SK-N-DZ (cell line): ENCODE measurements around the gene SLC12A7.

Experiments
- DNase-seq: peaks from one replicate; pipeline ENCODE4 v3.0.0-alpha.2; 2015; ENCODE audit warnings: low spot score

SLC12A7 gene

DNA sequence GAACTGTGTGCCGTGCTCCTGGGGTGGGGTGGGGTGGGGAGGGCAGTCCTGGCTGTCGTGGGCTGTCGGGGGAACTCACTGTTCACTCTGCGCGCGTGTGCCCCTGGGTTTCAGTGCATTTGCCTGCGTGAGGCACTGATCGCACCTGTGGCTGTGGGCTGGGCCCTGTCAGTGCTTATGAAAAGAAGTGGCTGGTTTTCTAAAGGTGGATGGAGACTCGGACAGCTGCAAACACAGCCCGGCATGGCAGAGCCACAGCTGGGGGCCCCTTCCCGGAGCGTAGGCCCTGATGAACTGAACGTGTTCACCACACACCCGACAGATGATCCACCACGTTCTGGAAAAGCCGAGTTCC is 60.5 kb downstream of the SLC12A7 start:
- DNase-seq, result no peak

DNA sequence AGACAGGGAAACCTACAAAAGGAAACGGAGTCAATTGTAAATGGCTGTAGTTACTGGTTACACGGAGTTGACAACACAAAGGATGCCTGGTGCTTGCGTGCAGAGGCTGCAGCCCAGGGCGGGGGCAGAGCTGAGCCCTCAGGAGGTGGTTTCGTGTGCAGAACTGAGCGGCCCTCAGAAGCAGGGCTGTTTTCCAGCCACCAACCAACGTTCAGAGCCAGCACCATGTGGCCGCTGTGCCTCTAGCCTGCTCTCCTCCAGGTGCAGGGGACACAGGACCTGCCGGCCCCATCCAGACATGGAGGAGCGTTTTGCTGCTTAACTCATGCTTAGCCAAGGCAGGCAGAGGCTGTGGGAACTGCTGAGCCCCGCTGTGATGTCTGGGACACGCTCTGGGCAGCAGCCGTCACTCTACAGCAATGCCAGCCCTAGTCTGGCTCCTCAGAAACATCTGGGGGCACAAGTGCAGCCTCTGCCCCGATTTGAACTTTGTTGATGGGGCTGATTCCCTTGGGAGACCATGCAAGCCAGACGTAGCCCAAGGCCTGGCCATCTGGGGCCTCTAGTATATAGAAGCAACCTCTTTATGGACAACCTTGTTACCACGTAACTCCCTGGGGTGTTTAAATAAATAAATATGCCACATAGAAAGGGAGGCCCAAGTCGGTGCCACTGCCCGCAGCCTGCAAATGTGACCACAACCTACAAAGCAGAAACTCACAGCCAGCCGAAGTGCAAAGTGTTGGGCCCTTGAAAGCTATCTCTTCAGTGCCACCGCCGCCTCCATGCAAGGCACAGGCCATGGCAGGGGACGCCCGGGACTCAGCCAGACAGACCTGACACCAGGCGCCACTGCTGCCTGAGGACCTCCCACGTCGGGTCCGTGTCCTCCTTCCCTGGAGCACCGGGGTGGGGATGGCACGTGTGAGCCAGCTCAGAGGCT is 61.2 kb downstream of the SLC12A7 start:
- DNase-seq, result no peak

DNA sequence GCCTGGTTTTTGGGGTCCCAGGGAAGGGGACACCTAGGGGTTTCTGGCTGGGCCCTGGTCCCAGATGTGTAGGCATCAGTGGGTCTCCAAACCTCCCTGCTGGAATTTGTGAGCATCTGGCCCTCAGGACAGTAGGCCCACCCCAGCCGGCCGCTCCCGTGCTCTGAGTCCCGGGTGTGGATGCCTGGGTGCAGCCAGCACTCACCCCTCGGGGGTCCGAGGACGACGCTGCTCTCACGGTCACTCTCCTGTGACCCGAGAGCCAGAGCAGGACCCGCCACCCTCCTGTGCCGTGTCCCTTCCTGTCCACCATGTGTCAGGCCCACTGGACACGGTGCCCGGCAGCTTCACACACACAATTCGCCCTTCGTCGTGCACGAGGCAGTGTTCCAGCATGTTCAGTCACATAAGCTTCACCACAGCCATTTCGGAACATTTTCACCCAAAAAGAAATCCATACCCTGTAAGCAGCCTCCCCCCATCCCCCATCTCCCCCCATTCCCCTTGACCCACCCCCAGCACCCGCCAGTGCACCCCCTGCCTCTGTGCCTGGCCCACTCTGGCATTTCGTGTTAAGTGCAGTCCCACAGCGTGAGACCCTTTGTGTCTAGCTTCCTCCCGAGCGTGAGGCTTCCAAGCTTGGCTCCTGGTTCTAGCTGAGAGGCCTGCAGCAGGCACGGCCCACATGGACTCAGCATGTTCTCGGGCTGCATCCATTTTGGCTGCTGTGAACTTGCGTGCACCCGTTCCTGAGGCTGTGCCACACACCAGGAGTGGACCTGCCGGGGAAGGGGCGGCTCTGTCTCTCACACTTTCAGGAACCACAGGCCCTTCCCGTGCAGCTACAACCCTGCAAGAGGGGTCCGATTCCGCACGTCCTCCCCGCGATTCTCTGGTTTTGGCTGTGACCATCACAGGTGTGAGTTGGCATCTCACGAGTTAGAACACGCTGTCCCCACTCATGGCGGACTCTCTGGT is 62.7 kb downstream of the SLC12A7 start:
- DNase-seq, result no peak

DNA sequence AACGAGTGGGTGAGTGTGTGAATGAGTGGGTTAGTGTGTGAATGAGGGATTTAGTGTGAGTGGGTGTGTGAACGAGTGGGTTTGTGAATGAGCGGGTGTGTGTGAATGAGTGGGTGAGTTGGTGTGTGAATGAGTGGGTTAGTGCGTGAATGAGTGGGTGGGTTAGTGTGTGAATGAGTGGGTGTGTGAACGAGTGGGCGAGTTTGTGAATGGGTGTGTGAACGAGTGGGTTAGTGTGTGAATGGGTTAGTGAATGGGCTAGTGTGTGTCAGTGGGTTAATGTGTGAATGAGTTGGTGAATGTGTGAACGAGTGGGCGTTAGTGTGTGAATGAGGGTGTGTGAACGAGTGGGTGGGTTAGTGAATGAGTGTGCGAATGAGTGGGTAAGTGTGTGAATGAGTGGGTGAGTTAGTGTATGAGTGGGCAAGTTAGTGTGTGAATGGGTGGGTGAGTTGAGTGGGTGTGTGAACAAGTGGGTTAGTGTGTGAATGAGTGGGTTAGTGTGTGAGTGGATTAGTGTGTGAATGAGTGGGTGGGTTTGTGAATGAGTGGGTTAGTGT is 63.6 kb downstream of the SLC12A7 start:
- DNase-seq, result no peak

DNA sequence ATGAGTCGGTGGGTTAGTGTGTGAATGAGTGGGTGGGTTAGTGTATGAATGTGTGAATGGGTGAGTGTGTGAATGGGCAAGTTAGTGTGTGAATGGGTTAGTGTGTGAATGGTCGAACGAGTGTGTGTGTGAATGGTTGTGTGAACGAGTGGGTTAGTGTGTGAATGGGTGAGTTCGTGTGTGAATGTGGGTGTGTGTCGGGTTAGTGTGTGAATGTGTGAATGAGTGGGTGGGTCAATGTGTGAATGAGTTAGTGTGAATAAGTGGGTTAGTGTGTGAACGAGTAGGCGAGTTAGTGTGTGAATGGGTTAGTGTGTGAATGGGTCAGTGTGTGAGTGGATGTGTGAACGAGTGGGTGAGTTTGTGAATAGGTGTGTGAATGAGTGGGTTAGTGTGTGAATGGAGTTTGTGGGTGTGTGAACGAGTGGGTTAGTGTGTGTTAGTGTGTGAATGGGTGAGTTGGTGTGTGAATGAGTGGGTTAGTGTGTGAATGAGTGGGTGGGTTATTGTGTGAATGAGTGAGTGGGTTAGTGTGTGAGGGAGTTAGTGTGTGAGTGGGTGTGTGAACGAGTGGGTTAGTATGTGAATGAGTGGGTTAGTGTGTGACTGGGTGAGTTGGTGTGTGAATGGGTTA is 64.4 kb downstream of the SLC12A7 start:
- DNase-seq, result no peak

DNA sequence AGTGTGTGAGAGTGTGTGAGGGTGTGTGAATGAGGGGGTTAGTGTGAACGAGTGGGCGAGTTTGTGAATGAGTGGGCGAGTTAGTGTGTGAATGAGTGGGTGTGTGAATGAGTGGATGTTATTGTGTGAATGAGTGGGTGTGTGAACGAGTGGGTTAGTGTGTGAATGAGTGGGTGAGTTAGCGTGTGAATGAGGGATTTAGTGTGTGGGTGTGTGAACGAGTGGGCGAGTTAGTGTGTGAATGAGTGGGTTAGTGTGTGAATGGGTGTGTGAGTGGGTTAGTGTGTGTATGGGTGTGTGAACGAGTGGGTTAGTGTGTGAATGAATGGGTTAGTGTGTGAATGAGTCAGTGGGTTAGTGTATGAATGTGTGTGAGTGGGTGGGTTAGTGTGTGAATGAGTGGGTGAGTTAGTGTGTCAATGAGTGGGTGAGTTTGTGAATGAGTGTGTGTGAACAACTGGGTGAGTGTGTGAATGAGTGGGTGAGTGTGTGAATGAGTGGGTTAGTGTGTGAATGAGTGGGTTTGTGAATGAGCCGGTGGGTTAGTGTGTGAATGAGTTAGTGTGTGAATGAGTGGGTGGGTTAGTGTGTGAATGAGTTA is 65.8 kb downstream of the SLC12A7 start:
- no peak for DNase-seq

DNA sequence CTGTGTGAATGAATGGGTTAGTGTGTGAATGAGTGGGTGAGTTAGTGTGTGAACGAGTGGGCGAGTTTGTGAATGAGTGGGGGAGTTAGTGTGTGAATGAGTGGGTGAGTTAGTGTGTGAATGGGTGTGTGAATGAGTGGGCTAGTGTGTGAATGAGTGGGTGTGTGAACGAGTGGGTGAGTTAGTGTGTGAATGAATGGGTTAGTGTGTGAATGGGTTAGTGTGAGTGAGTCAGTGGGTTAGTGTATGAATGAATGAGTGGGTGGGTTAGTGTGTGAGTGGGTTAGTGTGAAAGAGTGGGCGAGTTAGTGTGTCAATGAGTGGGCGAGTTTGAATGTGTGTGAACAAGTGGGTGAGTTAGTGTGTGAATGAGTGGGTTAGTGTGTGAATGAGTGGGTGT is 67.7 kb downstream of the SLC12A7 start:
- DNase-seq, result no peak

DNA sequence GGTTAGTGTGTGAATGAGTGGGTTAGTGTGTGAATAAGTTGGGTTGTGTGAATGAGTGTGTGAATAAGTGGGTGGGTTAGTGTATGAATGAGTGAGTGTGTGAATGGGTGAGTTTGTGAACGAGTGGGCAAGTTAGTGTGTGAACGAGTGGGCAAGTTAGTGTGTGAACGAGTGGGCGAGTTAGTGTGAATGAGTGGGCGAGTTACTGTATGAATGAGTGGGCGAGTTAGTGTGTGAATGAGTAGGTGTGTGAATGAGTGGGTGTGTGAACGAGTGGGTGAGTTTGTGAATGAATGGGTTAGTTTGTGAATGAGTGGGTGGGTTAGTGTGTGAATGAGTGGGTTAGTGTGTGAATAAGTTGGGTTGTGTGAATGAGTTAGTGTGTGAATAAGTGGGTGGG is 68.5 kb downstream of the SLC12A7 start:
- DNase-seq, result no peak

DNA sequence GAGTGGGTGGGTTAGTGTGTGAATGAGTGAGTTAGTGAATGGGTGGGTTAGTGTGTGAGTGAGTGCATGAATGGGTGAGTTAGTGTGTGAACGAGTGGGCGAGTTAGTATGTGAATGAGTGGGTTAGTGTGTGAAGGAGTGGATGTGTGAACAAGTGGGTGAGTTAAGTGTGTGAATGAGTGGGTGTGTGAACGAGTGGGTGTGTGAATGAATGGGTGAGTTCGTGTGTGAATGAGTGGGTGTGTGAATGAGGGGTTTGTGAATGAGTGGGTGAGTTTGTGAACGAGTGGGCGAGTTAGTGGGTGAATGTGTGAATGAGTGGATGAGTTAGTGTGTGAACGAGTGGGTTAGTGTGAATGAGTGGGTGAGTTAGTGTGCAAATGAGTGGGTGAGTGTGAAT is 69.2 kb downstream of the SLC12A7 start:
- no peak for DNase-seq

DNA sequence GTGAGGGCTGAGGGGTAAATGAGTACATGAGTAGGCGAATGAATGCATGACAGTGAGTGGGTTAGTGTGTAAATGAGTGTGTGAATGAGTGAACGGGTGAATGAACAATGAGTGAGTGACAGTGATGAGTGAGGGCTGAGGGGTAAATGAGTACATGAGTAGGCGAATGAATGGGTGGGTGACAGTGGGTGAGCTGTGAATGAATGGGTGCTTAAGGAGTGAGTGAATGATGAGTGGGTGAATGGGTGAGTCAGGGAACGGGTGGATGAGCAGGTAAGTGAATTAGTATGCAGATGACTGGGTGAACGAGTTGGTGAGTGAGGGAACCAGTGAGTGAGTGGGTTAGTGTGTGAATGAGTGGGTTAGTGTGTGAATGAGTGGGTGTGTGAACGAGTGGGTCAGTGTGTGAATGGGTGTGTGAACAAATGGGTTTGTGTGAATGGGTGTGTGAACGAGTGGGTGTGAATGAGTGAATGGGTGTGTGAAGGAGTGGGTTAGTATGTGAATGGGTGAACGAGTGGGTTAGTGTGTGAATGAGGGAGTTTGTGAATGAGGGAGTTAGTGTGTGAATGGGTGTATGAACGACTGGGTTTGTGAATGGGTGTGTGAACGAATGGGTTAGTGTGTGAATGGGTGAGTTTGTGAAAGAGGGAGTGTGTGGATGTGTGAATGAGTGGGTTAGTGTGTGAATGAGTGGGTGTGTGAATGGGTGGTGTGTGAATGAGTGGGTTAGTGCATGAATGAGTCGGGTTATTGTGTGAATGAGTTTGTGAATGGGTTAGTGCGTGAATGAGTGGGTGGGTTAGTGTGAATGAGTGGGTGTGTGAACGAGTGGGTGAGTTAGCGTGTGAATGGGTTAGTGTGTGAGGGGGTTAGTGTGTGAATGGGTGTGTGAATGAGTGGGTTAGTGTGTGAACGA is 70.4 kb downstream of the SLC12A7 start:
- DNase-seq, result no peak

DNA sequence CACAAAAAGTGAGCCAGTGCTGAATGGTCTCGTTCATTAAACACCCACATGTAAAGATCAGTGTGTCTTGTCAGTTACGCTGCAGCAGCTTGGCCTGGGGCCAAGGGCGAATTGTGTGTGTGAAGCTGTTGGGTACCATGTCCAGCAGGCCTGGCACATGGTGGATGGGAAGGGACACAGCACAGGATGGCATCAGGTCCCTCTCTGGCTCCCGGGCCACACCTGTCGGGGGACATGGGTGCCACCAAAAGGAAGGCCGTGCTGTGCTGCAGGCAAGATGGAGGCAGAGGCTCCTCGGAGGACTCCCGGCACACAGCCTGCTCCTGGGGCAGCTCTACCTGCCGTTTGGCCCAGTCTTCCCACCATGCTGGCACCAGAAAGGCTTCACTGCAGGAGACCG is 71.3 kb downstream of the SLC12A7 start:
- DNase-seq, result no peak

DNA sequence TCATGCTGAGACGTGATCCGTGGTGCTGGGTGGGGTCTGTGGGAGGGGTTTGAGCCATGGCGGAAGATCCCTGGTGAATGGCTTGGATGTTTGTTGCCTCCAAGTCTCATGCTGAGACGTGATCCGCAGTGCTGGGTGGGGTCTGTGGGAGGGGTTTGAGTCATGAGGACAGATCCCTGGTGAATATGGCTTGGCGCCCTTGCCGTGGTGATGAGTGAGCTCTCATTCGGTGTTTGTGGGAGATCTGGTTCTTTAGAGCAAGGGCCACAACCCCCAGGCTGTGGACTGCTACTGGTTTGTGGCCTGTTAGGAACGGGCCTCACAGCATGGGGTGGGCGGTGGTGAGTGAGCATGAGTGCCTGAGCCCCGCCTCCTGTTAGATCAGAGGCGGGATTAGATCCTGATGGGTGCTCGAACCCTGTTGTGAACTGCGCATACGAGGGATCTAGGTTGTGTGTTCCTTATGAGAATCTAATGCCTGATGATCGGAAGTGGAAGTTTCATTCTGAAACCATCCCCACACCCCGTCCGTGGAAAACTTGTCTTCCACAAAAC is 72.1 kb downstream of the SLC12A7 start:
- no peak for DNase-seq

DNA sequence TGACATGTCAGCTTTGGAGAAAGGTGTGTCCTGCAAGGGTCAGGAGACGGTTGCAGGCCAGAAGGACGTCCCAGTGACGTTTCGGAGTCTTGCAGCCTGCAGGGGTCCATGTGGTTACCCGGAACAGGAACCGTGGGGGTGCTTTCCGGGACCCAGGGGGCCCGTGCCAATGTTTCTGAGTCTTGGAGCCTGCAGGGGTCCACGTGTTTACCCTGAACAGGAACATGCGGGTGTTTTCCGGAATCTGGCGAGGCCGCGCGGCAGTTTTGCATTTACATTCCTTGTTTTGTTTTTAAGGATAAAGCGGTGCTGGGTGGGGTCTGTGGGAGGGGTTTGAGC is 72.7 kb downstream of the SLC12A7 start:
- DNase-seq, result no peak

DNA sequence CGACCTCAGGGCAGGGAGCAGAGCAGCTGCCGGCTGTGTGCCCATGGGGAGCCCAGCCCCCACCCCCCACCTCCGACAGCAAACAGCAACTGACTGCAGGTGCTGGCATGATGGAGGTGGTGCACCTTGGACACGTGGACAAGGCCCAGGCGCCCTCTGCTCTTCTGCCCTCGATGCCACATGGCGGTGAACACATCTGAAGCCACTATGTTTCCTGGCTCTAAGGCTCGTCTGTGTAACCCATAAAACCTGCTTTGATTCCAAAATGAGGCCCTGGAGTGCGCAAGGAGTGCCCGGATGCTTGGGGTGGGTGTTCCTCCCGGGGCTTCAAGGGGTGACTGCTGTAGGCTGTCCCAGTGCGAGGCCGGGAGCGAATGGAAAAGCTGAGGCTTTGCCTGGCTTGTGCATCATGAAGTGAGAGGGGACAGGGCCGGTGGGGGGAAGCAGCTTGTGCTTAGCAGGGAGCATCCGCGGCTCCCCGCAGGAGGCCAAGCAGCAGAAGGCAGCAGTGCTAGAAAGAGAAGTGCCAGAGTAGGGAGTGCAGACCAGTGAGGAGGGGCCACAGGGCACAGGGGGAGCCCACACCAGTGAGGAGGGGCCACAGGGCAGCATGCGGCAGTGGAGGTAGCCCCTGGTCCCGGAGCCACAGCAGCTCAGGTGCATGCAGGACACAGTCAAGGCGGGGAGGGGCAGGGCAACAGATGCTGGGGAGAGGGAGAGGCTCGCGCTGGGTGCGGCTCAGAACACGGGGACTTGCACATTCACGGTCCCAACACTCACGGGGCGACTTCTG is 73.2 kb downstream of the SLC12A7 start:
- no peak for DNase-seq

DNA sequence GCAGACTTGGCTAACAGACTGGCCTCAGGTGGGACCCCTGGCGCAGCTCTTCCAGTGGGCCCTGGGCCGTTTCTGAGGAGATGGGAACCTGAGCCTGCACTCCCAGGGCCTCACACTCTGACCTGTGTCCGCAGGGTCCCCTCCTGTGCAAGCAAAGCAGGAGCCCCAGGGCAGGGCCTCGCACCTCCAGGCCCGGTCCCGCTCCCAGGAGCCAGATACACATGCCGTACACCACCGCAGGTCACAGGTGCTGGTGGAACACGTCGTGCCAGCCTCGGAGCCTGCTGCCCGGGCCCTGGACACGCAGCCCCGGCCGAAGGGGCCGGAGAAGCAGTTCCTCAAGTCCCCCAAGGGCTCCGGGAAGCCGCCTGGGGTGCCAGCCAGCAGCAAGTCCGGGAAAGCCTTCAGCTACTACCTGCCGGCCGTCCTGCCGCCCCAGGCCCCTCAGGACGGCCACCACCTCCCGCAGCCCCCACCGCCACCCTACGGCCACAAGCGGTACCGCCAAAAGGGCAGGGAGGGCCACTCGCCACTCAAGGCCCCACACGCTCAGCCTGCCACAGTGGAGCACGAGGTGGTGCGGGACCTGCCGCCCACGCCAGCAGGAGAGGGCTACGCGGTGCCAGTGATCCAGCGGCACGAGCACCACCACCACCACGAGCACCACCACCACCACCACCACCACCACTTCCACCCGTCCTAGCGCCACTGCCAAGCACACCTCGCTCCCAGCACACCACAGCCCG is 74.0 kb downstream of the SLC12A7 start:
- no peak for DNase-seq

DNA sequence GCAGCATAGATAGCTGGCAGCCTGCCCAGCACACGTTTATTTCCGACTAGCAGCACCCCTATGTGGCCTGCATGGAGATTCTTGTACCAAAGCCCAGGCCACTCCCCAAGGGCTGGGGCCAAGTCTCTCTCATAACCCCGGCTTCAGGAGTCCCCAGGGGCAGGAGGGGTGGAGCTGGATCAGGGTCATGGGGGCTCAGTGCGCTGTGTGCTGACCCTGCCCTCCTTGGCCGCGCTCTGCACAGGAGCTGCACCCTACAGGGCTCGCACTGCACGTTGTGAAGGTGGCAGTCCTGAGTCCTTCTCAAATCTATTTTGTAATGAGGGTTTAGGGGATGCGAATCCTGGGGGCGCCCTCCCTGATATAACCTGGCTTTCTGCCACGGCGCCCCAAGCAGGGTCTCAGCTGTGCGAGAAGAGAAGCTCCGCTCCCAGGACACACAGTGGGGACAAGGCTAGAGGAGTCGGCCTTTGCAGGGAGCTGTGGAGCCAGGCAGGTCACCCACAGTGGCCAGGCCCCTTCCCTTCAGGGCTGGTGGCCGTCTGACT is 74.7 kb downstream of the SLC12A7 start:
- DNase-seq, result no peak

DNA sequence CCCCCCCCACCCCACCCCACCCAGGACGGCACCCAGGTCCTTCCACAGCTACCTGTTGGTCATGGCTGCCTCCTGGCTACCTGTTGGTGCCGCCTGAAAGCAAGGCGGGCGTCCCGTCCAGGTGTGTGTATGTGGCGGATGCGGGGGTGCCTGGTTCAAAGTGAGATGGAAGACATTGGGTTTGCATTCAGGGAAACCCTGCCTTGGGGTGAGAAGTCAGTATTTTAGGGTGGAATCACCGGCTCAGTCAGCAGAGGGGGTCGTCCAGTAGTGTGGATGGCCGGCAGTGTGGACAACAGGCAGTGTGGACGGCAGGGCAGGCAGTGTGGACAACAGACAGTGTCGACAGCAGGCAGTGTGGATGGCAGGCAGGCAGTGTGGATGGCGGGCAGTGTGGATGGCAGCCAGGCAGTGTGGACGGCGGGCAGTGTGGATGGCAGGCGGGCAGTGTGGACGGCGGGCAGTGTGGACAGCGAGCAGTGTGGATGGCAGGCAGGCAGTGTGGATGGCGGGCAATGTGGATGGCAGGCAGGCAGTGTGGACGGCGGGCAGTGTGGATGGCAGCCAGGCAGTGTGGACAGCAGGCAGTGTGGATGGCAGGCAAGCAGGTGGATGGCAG is 75.2 kb downstream of the SLC12A7 start:
- no peak for DNase-seq
